Activated CD8-positive, alpha-beta memory T cell treated with anti-CD3 and anti-CD28 coated beads for 1 hour (primary cell): Measurements from ENCODE around the gene IL1B.

Source experiments
- DNase-seq, 2 donors: peaks; one replicate each; pipeline ENCODE4 v3.0.0-alpha.2; 2020; ENCODE audit warnings: low read depth in 1 of 2; ENCODE audit errors: extremely low read depth in 1 of 2

Gene IL1B

GRCh38 chr2:112829961-112830681, 6.5 kb downstream of the IL1B start:
- DNase-seq = no peak

- DNase-seq = no peak
These were observed 7.2 kb downstream of the IL1B start for GRCh38 chr2:112829101-112829960.

GRCh38 chr2:112828251-112828691, 8.3 kb downstream of the IL1B start:
- DNase-seq = no peak

- no peak for DNase-seq
These were observed 8.9 kb downstream of the IL1B start for GRCh38 chr2:112827604-112828185.

GRCh38 chr2:112827009-112827408, 9.6 kb downstream of the IL1B start:
- no peak for DNase-seq

- no peak for DNase-seq
These were observed 10.9 kb downstream of the IL1B start for GRCh38 chr2:112825706-112826105.

- no peak for DNase-seq
These were observed 11.9 kb downstream of the IL1B start for GRCh38 chr2:112824694-112825085.

- no peak for DNase-seq
These were observed 14.9 kb downstream of the IL1B start for GRCh38 chr2:112821682-112822081.

- DNase-seq = no peak
These were observed 15.4 kb downstream of the IL1B start for GRCh38 chr2:112821142-112821541.

GRCh38 chr2:112820343-112820742, 16.2 kb downstream of the IL1B start:
- DNase-seq = no peak

- DNase-seq = no peak
These were observed 17.5 kb downstream of the IL1B start for GRCh38 chr2:112819081-112819480.

GRCh38 chr2:112818094-112818902, 18.3 kb downstream of the IL1B start:
- no peak for DNase-seq

GRCh38 chr2:112817082-112817689, 19.4 kb downstream of the IL1B start:
- no peak for DNase-seq

GRCh38 chr2:112814278-112814677, 22.3 kb downstream of the IL1B start:
- DNase-seq = no peak

- no peak for DNase-seq
These were observed 23.2 kb downstream of the IL1B start for GRCh38 chr2:112813280-112813966.

GRCh38 chr2:112812318-112813267, 24.0 kb downstream of the IL1B start:
- DNase-seq = no peak

GRCh38 chr2:112811841-112812306, 24.7 kb downstream of the IL1B start:
- no peak for DNase-seq

GRCh38 chr2:112811276-112811831, 25.2 kb downstream of the IL1B start:
- DNase-seq = no peak
